ENCODE results near the gene SPATA22. TPM values are rescaled to one million over a fixed set of nuclear protein-coding genes. Genes with fewer than 3 reads are reported as not detected.
"Not testable (repeated sequence)": the region's sequence is repeated elsewhere in the genome, so short reads cannot be mapped to it uniquely, and the experiment has no call there.

SPATA22 gene
- total and polyA plus RNA-seq, 12 donors: 0.13 to 3.8 (median 1.00) TPM; not detected in 4

DNA sequence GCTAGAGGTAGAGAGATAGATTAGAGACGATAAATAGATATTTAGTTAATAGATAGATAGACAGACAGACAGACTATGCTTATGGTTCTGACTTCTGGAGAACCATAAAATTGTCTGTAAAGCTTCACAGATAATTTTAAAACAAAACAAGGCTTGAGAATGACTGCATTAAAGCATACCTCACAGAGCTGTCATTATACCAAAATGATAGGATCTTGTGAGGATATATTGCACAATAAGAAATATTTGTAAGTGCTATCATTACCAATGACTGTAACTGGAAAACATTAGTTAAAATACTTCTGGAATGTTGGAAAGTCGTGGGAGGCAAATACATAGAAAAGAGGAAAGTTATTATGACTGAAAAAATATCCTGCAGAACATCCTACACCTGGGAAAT lies 69.8 kb downstream of the SPATA22 start:
- DNase-seq: no peak
- TF ChIP-seq POLR2A (IDR thresholded peaks at IDR 0.05): no peak
- TF ChIP-seq, protein P1, sequence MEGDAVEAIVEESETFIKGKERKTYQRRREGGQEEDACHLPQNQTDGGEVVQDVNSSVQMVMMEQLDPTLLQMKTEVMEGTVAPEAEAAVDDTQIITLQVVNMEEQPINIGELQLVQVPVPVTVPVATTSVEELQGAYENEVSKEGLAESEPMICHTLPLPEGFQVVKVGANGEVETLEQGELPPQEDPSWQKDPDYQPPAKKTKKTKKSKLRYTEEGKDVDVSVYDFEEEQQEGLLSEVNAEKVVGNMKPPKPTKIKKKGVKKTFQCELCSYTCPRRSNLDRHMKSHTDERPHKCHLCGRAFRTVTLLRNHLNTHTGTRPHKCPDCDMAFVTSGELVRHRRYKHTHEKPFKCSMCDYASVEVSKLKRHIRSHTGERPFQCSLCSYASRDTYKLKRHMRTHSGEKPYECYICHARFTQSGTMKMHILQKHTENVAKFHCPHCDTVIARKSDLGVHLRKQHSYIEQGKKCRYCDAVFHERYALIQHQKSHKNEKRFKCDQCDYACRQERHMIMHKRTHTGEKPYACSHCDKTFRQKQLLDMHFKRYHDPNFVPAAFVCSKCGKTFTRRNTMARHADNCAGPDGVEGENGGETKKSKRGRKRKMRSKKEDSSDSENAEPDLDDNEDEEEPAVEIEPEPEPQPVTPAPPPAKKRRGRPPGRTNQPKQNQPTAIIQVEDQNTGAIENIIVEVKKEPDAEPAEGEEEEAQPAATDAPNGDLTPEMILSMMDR (IDR thresholded peaks at IDR 0.05): no peak
- Histone ChIP-seq H3K9me3 (replicated peaks in 1 of 3) (no peaks in the 10 kb centered on the region), H3K27ac (no peak overlapping the region), H3K36me3 (replicated peaks in 1 of 2) (no peaks in the 10 kb centered on the region), H3K4me1 (replicated peaks in 1 of 2) (no peaks in the 10 kb centered on the region), H3K4me3 (no peak overlapping the region), H3K27me3 (no peaks in the 10 kb centered on the region)
- intact Hi-C loops (cut with DNase I): no loop called here
- whole genome bisulfite sequencing, 4 donors: 51 to 62% (median 56%) methylated on average over 2 of the region's 2 CpGs

DNA sequence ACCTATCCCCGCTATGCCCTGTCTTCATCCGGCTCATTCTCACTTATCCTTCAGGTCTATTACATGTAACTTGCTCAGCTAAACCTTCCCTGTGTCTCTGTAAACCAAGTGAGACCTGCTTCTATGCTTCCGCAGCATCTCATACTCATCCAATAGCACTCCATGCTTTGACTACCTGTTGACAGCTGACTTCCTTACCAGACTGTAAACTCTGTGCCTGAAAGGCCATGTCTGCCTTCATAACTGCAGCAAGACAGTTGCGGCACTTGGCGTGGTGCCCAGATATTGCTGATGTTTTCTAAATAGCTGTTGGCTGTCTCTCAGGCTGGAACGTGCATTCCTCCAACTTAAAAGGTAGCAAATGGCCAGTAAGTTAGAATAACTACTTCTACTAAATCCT lies 71.6 kb downstream of the SPATA22 start:
- Histone ChIP-seq H3K36me3 (replicated peaks in 1 of 2) (no peaks in the 10 kb centered on the region), H3K27me3 (no peaks in the 10 kb centered on the region), H3K9me3 (replicated peaks in 1 of 3) (no peaks in the 10 kb centered on the region), H3K27ac (no peak overlapping the region), H3K4me3 (no peak overlapping the region), H3K4me1 (replicated peaks in 1 of 2) (no peaks in the 10 kb centered on the region)
- 46 to 53% (median 50%) methylated on average over 6 of the region's 6 CpGs for WGBS, 4 donors
- intact Hi-C loops (cut with DNase I): no loop called here
- peak in 1 of 7 donors; percentile 4 for DNase-seq
- TF ChIP-seq, protein P1 (IDR thresholded peaks at IDR 0.05): no peak
- no peak for TF ChIP-seq POLR2A (IDR thresholded peaks at IDR 0.05)

DNA sequence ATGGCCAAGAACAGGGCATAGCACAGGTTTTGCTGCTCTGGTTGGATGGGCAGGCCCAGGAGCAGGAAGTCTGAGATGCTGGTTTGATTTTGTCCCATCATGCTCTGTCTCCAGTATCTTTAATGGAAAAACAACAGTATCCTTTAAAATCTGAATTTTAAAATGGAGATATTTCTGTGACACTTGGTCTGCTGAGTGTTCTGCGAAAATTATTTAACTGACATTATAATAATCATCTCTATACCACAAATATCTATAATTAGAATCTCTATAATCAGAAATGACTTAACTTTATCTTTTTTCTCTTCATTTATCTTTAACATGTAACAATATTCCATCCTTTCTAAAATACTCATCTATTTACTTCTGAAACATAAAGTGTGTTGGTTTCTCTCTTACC lies 73.3 kb downstream of the SPATA22 start, which contains the start of gene OR1E1:
Gene OR1E1, minus strand, starts transcription at position 101 of the 400 bp plus-strand sequence. Its CDS starts 0 bp downstream, at position 101.
- H3K4me1 ChIP-seq (replicated peaks in 1 of 2): no peaks in the 10 kb centered on the region
- peaks cover 3% of the 10 kb centered on the region for H3K27me3 ChIP-seq
- no peak within 1 kb of the TSS for H3K4me3 ChIP-seq
- WGBS, 4 donors: 69 to 91% (median 77%) methylated on average over 1 of the region's 1 CpG
- no peaks in the 10 kb centered on the region for H3K9me3 ChIP-seq (replicated peaks in 1 of 3)
- DNase-seq: no peak
- intact Hi-C loops (cut with DNase I): no loop called here
- H3K36me3 ChIP-seq (replicated peaks in 1 of 2): no peaks in the 10 kb centered on the region
- TF ChIP-seq, protein P1 (IDR thresholded peaks at IDR 0.05): no peak
- H3K27ac ChIP-seq: no peak within 1 kb of the TSS

DNA sequence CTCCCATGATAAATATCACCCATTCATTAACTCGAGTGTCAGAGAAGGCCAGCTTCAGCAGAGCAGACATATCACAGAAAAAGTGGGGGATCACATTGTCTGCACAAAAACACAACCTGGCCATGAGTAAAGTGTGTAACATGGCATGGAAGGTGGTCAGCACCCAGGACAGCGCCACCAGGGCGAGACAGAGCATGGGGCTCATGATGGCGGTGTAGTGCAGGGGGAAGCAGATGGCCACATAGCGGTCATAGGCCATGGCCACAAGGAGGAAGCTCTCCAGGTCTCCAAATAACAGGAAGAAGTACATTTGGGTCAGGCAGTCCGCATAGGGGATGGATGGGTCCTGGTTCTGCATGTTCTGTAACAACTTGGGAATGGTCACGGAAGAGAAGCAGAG lies 73.8 kb downstream of the SPATA22 start:
- 41 to 53% (median 43%) methylated on average over 7 of the region's 7 CpGs for WGBS, 4 donors
- H3K27ac ChIP-seq; H3K4me1 ChIP-seq (replicated peaks in 1 of 2); intact Hi-C loops (cut with DNase I); H3K27me3 ChIP-seq; H3K4me3 ChIP-seq; H3K36me3 ChIP-seq (replicated peaks in 1 of 2); DNase-seq; H3K9me3 ChIP-seq (replicated peaks in 1 of 3): not testable (repeated sequence)

Other genes with a start within 250 kb of the SPATA22 start
- gene OR3A1, start 173.5 kb downstream of the SPATA22 start, total RNA-seq: under 1 TPM in 3 of 9 donors, not detected in 6; 0.06 to 0.25 (median 0.22) TPM
- not detected for gene OR3A1, start 173.5 kb downstream of the SPATA22 start, polyA plus RNA-seq
- gene OR3A2, start 85.5 kb downstream of the SPATA22 start, total RNA-seq: 1 to 10 TPM in 1 of 9 donors, under 1 TPM in 4, not detected in 4; 0.17 to 2.6 (median 0.65) TPM
- under 1 TPM in 2 of 3 donors, not detected in 1; 0.07 to 0.13 TPM for gene OR3A2, start 85.5 kb downstream of the SPATA22 start, polyA plus RNA-seq
- gene OR1E1, start 73.4 kb downstream of the SPATA22 start, total RNA-seq: not detected
- gene OR1E1, start 73.4 kb downstream of the SPATA22 start, polyA plus RNA-seq: not detected
- gene OR3A3, start 60.4 kb downstream of the SPATA22 start, total RNA-seq: not detected
- gene OR3A3, start 60.4 kb downstream of the SPATA22 start, polyA plus RNA-seq: not detected
- gene OR1E2, start 38.0 kb downstream of the SPATA22 start, total RNA-seq: not detected
- gene OR1E2, start 38.0 kb downstream of the SPATA22 start, polyA plus RNA-seq: not detected
- gene ASPA, start 4.2 kb upstream of the SPATA22 start, total RNA-seq: 10 to 100 TPM in 1 of 9 donors, 1 to 10 TPM in 8; 1.3 to 10.1 (median 2.9) TPM
- gene ASPA, start 4.2 kb upstream of the SPATA22 start, polyA plus RNA-seq: 1 to 10 TPM; 2.6 to 5.7 (median 5.5) TPM
- gene TRPV3, start 86.0 kb upstream of the SPATA22 start, total RNA-seq: 1 to 10 TPM in 2 of 9 donors, under 1 TPM in 7; 0.14 to 1.4 (median 0.46) TPM
- 1 to 10 TPM in 1 of 3 donors, under 1 TPM in 2; 0.34 to 1.1 (median 0.37) TPM for gene TRPV3, start 86.0 kb upstream of the SPATA22 start, polyA plus RNA-seq
- 1 to 10 TPM; 1.6 to 5.5 (median 3.1) TPM for gene TRPV1, start 137.6 kb upstream of the SPATA22 start, total RNA-seq
- gene TRPV1, start 137.6 kb upstream of the SPATA22 start, polyA plus RNA-seq: 10 to 100 TPM in 1 of 3 donors, 1 to 10 TPM in 2; 1.5 to 10.9 (median 5.9) TPM
- 10 to 100 TPM; 12.0 to 27.4 (median 19.9) TPM for gene SHPK, start 164.4 kb upstream of the SPATA22 start, total RNA-seq
- gene SHPK, start 164.4 kb upstream of the SPATA22 start, polyA plus RNA-seq: 10 to 100 TPM in 1 of 3 donors, 1 to 10 TPM in 2; 8.8 to 13.3 (median 9.1) TPM
- gene CTNS, start 164.9 kb upstream of the SPATA22 start, total RNA-seq: 10 to 100 TPM; 17.5 to 74.8 (median 39.8) TPM
- 10 to 100 TPM; 11.5 to 15.7 (median 13.8) TPM for gene CTNS, start 164.9 kb upstream of the SPATA22 start, polyA plus RNA-seq
- gene TAX1BP3, start 196.8 kb upstream of the SPATA22 start, total RNA-seq: 100 to 1,000 TPM; 105 to 311 (median 208) TPM
- 100 to 1,000 TPM in 1 of 3 donors, 10 to 100 TPM in 2; 32.1 to 100 (median 94.9) TPM for gene TAX1BP3, start 196.8 kb upstream of the SPATA22 start, polyA plus RNA-seq
- 10 to 100 TPM in 7 of 9 donors, 1 to 10 TPM in 2; 6.1 to 73.8 (median 37.1) TPM for gene EMC6, start 197.0 kb upstream of the SPATA22 start, total RNA-seq
- 10 to 100 TPM; 44.2 to 89.4 (median 47.7) TPM for gene EMC6, start 197.0 kb upstream of the SPATA22 start, polyA plus RNA-seq
- 1 to 10 TPM in 5 of 9 donors, under 1 TPM in 4; 0.25 to 2.8 (median 1.1) TPM for gene P2RX5, start 224.3 kb upstream of the SPATA22 start, total RNA-seq
- 1 to 10 TPM in 1 of 3 donors, under 1 TPM in 2; 0.59 to 2.0 (median 0.88) TPM for gene P2RX5, start 224.3 kb upstream of the SPATA22 start, polyA plus RNA-seq

Measured in adrenal gland (tissue), 12 donors.